ENCODE data around the gene PTPRM.

Gene PTPRM

DNA sequence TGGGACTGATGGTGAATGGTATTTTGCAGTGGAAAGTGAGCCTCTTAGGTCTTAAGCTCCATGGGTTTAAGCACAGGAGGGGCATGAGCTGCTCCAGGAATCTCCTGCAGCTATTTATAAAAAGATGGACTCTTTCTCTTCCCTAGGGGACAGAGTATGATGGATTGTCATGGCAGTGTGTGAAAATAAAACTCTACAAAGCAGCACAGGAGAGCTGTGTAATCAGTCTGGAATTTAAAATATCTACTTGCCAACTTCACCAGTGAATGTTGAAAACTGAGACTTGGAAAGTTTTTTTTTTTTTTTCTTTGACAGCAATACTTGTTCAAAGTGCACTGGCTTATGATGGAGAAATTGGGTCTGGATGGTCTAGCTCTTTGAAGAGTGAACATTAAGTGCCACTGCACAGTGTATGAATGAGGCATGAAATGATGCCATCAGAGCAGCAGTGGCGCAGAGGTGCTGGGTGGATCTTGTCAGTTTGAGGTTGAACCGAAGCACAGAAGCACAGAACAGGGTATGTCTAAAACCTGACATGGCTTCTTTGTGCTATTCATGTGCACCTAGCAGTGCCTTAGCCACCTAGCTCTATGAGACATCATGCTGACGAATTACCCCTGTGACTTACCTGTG is 245.4 kb downstream of the PTPRM start:
- DNase-seq = no peak

DNA sequence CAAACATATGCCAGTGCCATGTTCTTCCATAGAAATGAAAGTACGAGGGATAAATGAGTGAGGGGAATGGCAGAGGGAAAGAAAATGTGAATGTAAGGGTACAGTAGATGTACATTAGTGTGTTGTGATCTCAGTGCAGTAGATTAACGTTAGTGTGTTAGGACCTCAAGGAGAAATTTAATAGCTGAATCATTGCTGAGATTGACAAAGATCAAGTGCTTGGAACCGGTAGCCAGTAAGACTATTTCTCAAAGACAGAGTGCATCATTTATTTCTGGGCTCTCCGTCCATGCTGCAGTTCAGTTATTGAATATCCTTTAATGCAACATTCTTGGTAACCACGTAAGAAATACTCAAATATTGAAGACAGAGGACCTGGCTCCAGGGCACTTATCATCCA is 246.0 kb downstream of the PTPRM start:
- no peak for DNase-seq

DNA sequence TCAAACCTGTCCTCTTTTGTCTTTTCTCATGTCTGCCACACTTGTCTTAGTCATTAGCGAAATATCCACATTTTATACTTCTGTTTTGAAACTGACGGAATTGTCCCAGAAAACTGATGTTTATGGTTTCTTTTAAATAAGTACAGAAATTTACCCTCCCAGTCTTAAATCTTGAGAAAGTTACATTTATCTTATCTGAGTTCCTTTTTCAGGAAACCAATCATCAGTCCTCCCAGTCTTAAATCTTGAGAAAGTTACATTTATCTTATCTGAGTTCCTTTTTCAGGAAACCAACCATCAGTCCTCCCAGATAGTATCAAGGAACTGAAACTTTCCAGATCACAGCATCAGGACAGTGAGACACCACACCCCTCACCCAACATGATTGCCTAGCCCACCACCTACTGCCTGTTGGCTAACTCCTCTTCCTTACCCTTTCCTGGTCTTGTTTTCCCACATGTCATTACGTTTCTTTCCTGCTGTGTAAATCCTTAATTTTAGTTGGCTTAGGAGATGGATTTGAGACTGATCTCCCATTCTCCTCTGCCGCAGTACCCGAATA is 247.7 kb downstream of the PTPRM start:
- DNase-seq = no peak

DNA sequence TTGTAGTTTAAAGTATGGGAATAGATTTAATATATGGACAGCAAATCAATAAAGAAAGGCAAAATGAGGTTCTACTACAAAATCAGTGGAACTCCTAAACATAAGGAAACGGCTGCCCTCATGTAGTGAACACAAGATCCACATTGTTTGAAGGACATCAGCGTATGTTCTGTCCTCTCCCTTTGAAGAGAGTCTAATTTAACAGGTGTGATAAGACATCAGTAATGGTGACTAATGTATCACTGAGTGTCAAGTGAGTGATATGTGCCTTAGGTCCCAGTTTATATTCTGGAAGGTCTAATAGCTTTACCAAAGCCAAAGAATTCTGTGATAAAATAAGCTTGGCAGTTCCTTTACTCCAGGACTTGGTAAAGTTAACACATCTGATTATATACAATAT is 248.7 kb downstream of the PTPRM start:
- DNase-seq = no peak

DNA sequence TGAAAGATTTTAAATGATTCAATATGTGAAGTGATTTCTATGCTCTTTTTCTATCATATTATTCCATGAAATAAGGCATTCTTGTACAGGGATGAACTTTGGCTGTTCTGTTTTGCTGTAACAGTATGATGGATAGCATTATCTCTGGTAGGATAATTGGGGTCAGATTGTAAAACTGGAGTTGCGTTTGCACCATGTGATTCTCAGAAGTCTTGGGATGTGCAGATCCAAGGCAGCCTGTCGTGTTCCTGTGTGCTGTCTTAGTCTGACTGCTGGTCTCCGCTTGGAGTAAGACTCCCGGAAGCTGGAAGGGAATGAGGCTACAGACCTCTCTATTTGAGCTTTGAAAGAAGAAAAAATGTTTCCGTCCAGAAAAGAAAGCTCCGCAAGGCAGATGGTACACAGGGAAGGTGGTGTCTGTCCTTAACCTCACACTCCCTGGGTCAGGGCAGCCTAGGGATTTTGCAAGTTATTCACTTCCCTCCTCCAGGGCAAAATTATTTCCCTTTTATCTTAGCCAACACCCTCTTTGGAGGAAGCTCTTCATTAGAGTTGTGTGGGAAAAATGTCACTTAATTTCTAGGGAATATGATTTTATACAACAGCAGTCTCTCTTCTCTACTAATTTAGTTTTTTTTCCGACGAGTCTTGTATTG is 250.6 kb downstream of the PTPRM start:
- DNase-seq = no peak

DNA sequence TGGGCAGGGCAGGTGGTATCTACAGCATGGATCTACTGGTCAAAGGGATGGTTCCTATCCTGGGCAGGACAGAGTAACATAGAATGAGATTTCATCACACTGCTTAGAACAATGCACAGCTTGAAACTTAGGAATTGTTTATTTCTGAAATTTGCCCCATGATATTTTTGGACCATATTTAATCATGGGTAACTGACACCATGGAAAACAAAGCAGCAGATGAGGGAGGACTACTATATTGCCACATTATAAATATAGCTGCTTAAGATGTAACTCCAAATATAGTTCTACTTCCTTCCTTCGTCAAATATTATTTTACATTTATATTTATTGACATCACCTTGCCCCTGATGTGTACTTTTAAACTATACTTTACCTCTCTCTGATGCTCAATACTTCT is 254.7 kb downstream of the PTPRM start:
- DNase-seq = no peak

DNA sequence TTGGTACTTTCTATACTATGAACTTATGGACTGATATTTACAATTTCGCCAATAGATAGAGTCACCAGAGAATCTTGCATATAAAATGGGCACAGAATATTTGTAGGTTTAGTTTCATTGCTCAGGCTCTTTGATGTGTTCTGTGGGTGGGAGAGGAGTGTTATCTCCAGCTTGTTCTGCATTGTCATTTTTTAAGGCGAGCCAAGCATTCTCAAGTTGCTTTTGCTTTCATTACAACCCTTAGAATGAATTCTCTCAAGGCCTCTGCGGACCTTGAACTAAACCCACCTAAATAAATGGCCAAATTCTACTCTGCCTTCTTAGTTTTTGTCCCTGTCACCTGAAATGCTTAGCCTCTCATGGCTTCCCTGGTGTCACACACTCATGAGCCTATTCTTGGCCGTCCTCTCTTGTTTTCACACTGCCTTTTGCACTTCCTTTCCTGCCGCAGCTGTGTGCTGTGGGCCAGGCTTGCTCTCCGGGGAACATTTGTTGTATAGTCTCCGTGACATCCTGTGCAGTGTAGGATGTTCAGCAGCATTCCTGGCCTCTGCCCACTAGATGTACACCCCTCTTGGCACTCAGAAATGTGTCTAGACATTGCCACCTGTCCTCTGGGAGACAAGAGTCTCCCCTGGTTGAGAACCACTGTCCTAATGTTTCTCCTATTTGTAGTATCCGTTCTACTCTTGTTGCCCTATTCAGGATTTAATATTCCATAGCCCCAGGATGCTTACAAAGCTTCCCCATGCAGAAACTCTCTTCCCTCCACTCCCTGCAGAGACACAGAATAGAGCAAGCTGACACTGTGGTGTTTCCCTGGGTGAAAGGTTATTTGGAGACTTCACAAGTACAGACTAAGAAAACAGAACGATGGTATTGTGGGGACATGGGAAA is 255.6 kb downstream of the PTPRM start:
- no peak for DNase-seq

DNA sequence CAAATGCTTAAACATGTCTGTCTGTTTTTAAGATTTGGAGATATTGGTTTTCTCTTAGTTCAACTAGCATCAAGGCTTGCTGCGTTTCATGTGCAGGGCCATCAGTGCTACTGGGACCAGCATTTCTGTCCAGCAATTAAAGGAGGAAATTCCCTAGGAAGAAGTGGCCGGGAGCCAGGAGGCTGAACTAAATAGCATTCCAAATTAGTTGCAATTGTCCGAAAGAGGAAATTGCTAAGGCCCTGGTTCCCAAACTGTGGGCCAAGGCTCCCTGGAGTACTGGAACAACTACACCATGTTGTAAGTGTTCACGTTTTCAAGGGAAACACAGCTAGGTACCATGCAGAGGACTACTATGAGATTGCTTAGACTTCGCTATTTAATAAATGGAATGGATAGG is 257.9 kb downstream of the PTPRM start:
- DNase-seq = no peak

DNA sequence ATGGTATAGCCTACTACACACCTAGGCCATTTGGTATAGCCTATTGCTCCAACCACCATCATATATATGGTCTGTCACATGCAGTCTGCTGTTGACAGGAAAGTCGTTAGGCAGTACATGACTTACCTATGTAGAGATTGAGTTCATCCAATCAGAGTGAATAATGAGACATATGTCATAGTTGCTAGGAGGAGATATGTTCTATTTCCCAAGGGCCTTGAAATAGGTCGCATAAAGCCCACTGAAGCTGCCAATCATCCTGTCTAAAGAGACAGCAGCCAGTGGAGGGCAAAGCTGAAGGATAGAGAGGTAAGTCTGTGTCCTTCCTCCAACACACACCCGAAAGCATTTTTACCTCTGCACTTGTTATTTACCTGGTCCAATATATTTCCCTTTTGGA is 263.4 kb downstream of the PTPRM start:
- DNase-seq = no peak

DNA sequence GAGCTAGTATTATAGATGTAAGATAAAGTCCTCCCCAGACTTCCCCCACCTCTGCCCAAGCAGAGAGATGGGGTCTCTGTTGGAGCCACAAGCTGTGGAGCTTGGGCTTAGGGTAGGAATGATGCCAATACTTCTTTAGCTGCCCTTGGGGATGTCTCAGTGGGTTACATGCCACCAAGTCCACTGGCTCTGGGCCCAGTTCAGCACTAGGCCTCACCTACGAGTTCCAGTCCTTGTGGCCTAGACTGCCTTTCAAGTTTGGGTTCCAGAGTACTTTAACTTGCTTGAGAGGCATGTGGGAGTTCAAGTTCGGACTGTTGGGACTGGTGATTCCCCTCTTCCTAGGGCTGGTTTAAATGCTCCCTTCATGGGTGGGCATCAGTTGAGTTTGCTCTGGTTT is 272.4 kb downstream of the PTPRM start:
- DNase-seq = no peak

DNA sequence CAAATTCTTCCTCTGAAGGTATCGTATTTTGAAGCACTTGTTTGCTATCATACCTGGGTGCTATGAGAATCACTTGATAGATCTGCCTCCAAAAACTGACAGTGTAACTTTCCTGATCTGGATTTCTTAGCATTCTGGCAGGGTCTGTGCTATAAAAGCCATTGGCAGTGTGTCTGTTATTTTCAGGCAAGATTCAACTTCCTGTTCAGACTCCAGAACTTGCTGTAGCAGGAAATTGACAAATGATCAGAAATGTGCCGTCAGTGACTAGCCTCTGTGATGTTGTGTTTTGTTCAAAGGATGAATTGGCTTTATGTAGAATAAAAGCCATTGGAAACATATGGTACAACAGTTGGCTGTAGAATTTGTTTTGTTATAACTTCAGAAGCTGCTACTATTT is 273.3 kb downstream of the PTPRM start:
- DNase-seq = no peak

DNA sequence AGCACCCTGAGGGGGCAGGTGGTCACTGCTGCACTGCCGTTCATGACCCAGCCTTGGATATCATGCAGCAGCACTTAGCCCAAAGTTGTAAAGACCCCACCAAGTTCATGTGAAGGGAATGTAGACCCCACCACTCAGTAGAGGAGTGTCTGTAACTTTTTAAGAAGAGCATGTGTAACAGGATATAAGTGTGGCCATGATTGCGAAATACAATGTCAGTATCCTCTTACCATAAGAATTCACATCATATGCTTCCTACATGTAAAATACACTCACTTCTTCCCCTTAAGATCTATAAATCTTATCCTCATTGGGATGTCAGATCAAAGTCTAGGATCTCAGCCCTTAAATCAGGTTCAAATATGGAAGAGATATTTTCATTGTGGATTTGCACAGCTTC is 276.9 kb downstream of the PTPRM start:
- no peak for DNase-seq

DNA sequence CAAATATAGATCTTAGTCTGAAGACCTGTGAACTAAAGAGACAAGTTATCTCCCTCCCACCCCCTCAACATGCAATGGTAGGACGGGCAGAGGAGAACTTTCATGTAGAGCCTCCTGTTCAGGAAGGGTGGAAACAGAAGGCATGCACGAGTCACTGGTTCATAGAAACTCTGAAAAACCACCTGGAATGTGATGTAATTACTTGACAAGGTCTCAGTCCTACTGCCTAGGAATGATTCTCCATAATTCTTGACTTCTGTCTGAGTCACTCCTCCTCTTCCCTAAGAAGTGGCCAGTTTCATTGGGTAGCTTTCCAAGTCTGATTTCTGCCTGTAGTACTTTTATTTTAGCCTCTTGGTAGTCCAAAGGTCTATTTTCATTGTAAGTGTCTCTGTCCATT is 277.3 kb downstream of the PTPRM start:
- DNase-seq = no peak

DNA sequence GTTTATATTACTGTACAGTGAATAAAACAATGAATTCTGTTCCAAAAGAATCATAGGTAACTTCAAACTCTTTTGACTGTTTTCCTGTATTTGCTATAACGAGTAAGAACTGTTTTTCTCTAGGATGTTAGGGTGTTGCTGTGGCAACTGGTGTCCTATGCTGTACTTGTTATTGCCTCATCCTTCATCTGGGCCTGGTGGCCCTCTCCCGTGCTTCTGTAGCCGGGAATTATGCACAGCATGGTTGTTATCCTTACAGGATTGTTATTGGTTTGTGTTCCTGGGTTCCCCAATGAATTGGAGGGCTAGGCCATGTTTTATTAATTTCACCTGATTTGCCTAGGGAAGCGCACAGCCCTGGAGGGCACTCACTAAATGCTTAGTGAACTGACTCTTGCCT is 279.2 kb downstream of the PTPRM start:
- DNase-seq = no peak

DNA sequence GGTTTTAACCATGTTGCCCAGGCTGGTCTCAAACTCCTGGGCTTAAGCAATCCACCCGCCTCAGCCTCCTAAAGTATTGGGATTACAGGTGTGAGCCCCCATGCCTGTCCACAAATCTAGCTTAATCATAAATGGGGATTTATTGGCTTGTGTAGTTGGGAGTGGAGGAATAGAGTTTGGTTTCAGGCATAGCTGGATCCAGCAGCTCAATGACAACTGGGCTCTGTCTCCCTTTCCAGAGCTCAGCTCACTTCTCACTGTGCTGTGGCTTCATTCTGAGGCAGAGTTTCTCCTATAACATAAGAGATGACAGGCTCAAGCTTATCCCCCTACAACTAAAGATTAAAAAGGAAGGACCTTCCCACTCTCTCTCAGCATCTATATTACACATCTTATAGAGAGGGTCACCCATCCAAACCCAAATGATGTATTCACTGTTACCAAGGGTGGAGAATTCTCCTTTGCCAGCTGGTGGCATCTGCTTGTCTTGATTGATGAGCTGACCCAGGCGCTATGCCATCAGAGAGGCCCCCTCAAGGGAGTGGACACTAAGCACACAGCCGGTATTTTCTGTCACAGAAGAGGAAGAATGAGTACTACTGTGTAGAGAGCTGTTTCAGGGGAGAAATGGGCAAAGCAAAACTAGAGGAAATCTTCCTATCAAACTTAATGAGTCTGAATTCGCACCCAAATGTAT is 280.4 kb downstream of the PTPRM start:
- no peak for DNase-seq

DNA sequence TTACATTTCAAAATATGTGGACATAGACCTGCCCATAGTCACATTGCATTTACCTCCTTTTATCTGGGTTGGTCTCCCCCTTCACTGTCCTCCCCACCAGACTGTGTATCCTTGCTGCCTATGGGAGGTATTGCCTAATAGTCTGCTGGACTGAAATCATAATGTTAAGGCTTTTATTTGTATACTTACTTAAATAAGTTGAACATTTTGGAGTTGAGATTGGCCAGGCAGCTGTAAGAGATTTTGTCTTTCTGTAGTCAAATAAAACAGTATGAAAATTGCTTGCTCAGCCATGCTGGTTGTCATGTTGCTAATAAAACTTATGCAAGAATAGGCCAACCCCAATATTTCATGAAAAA is 280.9 kb downstream of the PTPRM start:
- no peak for DNase-seq

DNA sequence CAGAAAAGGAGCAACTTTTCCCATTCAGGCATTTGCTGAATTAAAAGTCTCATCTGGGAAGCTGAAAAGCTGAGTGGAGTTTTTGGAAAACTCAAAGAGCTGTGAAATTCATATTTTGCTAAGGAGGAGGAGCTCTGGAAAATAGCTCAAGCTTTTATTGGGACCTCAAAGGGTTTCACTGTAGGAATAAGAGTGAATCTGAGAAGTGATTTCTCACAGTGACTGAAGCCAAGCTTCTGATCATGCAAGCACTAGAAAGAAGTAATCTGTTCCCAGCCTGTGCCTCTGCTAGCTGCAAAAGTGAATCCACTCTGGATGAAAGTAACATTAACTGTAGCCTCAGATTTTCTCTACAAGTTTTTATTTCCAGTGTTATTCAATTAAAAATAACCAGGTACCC is 283.3 kb downstream of the PTPRM start:
- DNase-seq = no peak

DNA sequence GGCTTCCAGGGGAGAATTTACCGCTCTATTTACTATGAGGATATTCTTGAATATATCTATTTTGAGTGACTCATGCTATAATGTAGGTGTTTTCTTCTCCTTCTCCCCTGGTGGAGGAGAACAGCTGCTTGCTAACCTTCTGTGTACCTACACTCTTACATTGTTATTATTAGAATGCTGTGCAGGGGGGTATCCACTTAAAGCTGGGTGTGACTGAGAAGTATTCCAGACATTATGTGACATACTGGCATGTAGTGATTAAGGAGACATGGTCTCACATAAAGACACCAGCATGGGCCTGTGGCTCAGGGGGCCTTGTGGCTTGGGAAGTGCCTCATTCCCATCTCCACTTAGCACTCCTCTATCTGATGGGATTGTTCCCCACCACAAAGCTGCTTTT is 287.9 kb downstream of the PTPRM start:
- peak; percentile 42 for DNase-seq

DNA sequence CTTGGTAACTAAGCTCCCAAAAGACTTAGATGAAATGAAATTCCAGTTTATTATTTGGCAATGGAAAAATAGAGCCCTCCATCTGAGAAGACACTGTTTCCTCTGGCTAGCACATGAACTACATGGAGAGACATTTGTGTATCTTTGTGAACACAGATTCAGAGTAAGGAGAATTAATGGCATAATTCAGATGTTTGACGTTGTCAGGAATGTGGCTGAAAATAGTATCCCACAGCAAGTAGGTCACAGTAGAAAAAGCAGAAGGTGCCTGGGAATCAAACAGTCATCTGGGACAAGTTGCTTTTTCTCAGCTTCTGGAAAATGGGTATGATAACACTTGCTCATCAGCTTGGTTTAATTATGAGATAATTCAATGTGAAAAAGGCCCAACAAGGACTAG is 288.6 kb downstream of the PTPRM start:
- no peak for DNase-seq

DNA sequence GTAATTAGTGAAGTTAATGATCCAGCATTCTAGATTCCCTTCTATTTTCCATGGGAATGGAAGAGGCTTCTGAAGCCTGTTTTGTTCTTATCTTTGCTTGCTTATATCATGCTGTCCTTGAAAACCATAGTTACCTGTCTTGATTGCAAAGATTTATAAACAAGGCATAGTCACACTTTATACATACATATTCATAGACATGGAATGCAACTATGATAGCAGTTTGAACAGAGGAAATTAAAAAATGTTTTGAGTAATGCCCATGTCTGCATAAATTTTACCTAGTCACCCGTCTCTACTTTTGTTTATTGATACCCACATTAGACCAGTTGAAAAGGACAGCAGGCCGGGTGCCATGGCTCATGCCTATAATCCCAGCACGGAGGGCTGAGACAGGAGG is 289.0 kb downstream of the PTPRM start:
- DNase-seq = no peak

DNA sequence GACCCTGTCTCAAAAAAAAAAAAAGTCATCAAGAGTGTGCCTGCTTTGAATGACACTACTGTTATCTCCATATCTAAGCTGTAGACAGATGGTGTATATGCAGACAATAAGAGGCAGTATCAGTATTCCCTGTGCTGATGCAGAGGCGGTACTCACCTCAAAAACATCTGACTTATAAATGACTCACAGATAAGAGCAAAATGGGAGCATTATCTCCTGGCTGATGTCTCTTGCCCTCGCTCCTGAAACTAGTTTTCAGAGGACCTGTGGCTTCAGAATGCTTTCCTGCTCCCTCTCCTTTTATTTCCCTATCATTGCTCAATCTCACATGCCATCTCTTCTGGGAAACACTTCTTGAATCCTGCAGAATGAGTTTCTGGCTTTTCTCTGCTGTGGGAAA is 289.6 kb downstream of the PTPRM start:
- DNase-seq = no peak

DNA sequence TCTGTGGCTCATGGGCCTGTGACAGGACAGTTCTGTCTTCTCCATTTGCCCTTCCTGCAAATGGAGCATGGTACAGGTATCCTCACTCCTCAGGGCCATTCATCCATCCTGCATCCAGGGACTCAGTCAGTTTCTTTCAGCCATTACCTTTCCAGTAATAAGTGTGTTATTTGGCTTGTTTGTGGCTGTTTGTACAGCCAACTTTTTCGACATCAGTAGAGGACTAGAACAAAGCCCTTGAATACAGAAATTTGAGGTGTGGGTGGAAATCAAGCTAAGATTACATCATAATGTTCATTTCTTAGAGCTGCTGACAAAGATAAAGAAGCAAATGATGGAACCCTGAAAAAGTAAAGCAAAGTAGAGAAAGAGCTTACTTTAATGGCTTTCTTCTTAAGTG is 290.4 kb downstream of the PTPRM start:
- no peak for DNase-seq

DNA sequence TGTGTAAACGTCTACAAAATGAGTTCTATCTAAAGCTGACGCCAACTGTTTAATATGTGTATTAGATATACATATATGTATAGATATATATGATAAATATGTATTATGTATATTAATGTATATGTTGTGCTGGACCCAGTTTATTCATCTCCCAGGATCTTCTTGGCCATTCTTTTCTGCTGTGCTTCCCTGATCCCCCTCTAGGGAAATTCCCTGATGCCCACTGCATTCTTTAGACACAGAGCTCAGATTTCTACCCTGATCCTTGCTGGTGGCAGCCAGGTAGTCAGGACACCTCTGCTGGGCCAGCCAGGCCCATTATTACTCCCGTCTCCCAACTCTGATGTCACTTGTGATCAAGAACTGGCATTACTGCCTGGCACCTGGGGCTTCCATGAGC is 292.0 kb downstream of the PTPRM start:
- no peak for DNase-seq

Measured in NCI-H1417 treated with DMSO at 0.1 percent for 48 hours (cell line).